Activated gamma-delta T cell treated with anti-CD3 and anti-CD28 coated beads, Interleukin-2, amount 50 U/mL, for 16 hours (primary cell): ENCODE measurements around the gene ZDHHC14.
"Not testable (repeated sequence)": the region's sequence is repeated elsewhere in the genome, so short reads cannot be mapped to it uniquely, and the experiment has no call there.

Source experiments
- DNase-seq: peaks from one replicate; pipeline ENCODE4 v3.0.0-alpha.2; 2020; ENCODE audit warnings: low read depth

ZDHHC14 gene

DNA sequence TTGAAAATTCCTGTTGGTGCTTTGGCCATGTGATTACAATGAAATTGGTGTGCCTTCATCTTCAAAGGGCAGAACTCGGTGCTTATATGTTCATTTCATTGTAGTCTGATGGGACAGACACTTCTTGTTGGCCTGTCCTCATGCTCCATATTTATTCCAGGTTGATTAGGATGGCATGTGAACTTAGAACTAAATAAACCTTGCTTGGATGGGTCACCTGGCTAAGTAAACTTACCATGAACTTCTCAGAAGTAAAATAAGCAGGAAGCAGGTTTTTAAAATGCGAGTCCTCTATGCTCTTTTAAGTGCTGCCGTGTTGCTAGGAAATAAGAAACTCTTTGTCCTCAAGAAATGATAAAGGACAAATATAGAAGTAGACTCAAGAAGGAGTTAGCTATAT, 26.7 kb downstream of the ZDHHC14 start:
- no peak for DNase-seq

DNA sequence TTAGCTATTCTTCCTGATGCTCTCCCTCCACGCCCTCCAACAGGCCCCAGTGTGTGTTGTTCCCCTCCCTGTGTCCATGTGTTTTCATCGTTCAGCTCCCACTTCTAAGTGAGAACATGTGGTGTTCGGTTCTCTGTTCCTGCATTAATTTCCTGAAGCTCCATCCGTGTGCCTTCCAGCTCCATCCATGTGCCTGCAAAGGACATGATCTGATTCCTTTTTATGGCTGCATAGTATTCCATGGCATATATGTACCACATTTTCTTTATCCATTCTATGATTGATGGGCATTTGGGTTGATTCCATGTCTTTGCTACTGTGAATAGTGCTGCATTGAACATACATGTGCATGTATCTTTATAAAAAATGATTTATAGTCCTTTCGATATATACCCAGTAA, 27.4 kb downstream of the ZDHHC14 start:
- not testable (repeated sequence) for DNase-seq

DNA sequence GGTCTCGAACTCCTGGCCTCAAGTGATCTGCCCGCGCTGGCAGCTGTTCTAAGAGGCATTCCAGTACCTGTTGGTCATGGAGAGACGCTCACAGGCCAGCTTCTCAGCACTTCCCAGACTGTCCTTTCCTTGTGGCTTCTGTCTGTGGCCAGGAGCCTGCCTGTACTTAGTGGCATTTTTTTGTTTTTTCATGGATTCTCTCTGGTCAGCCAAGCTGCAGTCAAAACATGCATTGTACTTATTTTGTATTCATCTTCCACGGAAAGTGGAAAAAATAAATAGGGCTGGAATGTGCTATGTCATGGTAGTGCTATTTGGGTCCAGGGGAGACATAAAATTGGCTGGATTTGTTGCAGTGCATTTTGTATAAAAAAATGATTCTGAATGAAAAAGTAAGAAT, 29.1 kb downstream of the ZDHHC14 start:
- no peak for DNase-seq

DNA sequence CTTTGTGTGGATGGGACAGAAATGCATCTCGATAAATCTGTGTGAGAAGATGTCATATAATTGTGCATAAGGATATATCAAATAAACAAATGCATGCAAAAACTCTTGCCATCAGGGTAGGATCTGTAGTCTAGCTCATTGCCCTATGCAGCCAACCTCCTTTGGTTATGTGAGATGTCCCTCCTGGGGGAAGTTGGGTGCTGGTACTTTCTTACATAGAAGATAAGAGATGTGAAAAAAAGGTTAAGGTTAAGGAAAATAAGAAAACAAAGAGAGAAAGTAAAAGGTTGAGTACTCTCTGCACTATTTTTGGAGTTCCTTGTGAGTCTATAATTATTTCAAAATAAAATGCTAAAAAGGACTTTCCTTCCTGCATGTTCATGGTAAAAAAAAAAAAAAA, 30.4 kb downstream of the ZDHHC14 start:
- DNase-seq: no peak

DNA sequence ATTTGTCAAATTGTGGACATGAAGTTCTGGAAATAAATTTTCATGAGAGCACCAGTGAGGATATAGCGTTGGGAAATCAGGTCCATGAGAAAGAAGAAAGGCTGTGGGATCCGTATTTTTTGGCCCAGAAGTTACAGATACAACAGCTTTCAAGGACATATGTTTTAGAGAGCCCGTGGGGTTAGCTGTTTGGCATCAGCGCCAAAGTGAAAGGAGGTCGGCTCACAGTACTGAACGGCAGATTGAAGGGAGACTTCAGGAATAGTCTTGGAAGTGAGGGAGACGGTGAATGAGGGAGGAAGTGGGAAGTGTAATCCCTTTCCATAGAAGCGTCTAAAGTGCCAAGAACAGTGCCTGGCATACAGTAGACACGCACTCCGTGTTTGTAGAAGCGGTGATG, 31.8 kb downstream of the ZDHHC14 start:
- no peak for DNase-seq

DNA sequence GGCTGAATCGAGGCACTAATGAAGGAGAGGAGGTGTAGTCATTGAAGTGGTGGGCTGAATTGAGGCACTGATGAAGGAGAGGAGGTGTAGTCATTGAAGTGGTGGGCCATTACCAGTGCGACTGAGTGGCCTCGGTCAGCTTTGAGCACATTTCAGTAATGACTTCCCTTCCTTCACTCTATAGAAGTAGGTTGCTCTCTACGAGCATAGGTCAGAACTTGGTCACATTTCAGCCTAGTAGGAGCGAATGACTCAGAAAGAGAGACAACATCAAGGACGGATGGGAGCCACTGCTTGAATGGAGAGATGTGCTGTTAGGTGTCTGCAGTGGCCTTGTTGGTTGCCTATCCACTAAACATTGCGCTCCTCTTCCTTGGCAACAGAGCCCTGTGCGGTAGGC, 39.5 kb downstream of the ZDHHC14 start:
- DNase-seq: no peak

DNA sequence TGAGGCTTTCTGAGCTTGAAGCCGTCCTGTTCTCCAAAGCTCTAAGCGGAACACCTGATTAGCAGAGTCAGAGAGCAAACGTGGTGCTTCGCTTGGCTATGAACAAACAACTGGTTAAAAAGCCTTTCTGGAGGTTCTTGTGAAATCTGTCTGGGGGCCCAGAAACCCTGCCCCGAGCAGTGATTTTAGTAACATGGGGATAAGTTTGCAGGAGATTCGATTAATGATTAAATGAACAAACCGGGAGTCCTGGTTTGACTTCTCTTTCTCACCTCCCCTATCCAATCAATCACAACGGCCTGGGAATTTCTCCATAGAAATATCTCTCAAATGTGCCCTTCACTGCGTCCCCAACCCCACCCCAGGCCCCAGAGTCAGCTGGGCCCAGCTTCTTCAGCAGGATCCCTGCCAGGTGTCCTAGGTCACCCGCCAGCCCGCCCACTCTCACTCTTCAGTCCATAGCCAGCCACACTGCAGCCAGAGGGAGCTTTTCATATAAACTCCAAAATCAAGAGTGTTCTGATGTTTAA, 43.6 kb downstream of the ZDHHC14 start:
- no peak for DNase-seq

DNA sequence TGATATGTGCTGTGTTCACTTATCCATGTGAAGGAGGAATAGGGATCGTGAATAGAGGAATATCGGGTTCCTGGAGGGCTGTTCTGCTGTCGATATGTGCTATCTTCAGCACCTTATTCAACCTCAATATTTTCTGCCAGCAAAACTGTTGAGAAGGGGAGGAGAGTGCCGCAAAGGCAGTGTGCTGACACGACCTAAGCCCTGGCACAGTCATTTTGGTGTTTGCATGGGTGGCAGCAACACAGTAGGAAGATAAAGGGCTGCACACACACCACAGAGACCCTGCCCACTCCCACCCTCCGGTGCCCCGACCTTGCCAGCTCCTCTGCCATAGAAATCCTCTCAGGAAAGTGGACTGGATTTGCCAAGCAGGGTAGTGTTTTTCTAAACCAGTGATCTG, 47.0 kb downstream of the ZDHHC14 start:
- no peak for DNase-seq

DNA sequence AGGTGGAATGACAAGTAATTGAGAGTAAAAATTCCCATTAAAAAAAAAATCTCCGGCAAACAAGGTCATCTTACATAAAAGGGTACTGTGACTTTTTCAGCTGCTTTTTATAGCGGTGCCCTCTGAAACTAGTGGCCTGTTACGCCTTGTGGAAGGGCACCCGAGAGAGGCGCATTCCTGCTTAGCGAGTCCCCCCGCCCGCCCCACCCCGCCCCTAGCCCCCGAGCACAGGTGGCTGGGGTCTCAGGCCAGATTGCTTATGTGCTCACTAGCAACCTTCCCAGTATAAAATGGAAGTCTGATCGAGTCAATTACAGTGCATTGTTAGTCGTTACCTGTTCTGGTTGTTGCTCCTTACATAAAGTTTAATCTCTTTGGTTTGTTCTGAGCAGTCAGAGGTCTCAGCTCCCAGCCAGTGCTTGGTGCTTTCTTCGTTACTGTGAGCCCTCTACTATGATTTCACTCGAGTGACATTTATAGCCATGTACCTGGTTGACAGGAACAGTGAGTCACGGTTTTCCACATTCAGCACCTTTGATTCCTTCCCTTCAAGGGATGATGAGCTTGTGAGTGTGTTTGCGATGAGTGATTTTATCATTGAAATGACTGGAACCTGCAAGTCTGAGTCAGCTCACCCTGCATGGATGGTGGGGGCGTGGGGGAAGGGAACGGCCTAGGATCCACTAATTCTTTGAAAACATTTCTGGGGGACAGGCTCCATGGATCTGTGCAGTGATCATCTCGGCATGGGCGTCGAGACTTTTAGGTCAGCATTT, 47.6 kb downstream of the ZDHHC14 start:
- DNase-seq: no peak

DNA sequence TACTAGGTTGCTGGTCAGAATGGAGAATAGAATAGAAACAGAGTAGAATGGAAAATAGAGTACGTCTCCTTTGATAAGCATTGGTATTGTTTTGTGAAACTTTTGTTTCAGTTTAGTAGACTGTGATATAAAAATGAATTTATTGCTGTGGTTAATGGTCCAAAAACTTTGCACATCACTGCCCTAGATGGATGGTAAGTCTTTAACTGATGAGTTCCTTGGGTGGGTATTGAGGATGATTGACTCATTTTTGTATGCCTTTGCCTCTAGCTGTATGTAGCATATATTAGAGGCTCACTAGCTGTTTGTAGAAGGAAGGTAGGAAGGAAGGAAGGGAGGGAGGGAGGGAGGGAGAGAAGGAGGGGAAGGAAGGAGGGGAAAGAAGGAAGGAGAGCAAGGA, 48.3 kb downstream of the ZDHHC14 start:
- no peak for DNase-seq

DNA sequence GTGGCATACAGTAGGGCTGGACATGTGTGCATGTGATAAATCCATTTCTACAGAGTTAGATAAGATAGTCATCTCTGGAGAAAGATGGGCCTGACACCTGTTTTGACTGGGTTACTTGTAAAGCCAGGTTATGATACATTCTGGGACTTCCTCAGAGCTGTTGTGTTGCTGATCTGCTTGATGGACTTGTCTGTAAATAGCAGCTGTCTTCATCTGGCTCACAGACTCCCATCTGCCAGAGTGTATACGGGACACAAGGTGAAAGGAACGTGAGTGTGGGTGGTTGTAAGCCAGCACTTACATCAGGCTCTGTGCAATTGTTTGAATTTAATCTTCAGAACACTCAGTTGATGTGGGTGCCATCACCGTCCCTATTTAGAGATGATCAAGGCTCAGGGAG, 49.8 kb downstream of the ZDHHC14 start:
- no peak for DNase-seq

DNA sequence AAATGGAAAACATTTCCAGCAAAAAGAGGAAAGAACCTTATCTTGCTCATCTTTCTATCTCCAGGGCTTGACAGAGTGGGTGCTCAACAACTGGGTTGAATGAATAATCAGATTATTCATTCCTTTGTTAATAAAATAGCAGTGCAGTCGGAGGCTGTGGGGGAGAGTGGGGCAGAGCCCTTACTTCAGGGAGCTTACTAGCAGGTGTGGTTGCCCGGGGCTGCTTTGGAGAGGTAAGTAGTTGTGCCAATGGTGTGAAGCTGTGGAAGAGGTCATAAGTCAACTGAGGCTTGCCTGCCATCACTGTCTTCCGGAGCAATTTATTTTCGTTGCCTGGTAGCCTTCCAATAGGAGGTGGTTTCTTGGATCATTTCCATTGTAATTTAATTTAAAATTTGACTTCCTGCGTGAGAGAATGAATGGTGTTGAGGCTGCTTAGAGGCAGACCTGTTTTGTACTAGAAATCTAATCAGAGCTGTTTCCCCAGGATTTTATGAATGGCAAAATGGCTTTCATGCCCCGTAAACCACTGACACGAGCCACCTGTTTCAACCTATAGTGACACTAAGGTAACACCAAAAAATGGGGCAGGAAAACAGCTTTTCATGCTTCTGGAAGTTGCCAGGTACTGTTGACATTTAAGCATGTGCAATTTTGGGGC, 51.4 kb downstream of the ZDHHC14 start:
- no peak for DNase-seq

DNA sequence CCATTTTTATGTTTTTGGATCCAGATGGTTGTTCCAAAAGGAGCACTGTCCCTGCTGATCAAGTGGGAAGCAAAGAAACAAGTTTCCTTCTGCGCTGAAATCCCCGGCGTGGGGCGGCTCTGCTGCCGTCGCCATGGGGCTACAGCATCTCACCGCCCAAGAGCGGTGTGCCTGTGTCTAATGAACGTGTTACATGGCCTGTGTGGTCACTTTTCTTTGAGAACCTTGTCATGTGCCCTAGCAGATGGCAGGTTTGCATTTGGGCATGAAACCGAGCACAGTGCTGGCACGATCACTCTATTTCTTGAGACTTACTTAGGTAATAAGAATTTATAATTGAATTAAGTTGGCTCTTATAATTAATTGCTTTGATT, 51.9 kb downstream of the ZDHHC14 start:
- DNase-seq: no peak

DNA sequence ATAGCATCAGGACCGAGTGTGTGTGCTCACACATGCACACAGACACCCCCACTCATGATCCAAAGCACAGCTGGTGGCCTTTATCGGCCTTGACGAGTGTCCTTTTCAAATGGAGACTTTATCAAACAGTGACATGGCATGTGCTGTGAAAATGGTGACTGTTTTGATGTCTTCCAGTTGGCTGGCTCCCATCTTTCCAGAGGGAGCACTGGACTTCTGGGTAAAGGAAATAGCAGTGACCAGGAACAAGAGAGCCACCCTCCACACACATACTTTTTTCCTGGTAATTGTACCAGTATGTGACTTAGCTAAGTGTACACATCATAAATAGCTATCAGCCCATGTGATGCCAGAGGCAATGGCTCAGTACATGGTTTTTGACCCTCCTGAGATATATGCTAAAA, 52.7 kb downstream of the ZDHHC14 start:
- DNase-seq: no peak

DNA sequence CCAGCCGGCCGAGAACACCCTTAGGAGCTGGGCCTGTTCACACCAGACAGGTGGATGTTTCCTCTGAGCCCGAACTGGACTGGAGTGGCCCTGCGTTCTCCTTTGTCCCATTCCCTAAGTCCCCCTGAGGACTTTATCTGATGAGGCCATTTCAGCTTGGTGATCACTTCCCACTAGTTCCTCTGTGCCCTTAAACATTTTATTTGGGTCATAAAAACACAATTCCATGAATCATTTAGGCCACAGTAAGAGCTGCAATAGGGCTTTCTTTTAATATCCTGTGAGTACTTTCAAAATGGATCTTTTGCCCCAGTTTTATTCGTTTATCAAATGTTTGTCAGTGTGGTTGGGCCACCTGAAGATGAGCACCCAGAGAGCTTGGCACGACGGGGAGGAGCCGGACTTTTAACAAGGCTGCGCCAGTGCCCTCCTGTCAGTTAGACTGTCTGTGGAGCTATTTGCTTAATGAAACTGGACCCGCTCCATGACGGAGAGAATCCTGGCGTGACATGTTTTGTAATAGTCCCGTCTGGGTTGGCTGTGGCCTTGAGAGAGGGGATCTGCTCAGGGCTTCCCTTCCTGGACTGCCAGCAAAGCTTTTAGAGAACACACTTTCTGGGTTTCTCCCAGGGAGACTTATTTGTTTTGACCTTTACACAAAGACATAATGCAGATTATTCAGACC, 53.5 kb downstream of the ZDHHC14 start:
- DNase-seq: no peak

DNA sequence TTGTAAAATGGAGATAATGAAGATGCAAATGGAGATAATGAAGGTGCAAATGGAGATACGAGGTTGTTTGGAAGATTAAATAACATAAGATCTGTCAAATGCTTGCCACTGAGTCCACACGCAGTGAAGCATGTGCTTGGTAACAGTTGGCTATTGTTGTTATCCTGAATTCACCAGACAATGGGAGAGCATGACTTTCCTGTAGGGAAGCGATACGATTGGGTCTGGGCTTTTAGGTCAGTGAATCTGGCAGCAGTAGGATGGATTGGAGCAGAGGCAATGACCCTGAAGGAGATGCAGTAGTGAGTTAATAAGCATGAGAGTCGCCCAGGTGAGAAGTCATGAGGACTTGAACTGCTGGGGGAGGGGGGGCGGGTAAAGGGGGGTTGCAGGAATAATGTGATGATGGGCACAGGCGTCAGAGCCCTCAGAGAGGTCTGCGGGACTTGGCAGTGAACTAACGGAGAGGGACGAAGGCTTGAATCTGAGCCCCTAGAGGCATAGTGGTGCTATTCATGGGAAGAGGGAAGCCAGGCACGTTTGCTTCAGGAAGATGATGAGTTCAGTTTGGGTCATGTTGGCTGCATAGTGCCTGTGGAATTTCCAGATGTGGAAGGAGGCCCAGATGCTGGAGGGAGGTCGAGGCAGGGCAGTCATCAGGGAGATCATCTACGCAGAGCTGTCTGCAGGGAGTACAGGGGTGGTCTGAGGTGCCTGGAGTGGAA, 55.4 kb downstream of the ZDHHC14 start:
- no peak for DNase-seq

DNA sequence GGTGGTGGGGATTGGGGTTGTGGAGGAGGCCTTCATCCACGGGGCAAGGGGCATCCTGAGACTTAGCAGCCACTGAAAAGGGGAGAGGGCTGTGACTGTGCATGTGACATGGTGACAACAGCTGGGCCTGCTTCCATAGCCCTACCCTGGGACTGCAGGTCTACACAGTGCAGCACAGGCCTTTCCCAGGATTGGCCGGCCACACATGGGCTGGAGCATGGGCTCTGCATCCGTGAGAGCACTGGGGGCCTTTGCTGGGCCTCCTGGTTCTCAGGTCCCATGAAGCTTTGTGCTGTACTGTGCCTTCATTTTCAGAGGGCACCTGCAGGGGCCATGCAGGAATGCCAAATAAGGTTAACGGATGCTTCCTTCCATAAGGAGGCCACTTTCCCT, 56.0 kb downstream of the ZDHHC14 start:
- DNase-seq: no peak

DNA sequence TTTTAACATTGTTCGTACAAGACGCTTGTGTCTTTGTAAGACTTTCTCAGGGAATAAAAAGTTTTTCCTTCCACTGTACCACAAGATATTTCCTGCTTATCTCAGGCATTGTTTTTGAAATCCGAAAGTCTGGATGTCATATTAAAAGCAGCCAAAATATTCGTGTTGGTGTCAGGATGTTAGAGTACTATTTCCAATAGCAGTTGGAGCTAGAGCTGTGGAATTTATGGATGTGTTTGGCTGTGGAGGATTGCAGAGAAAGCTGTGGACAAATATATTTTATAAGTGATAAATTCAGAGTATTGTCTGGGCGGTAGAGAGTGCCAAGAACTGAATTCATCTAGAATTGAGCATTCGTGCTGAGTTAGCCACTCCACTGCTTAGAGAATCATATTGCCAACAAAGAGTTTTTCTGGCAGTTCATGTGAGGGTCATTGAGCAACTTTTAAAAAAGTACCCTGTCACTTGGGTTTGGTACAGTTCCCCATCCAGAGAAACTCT, 57.7 kb downstream of the ZDHHC14 start:
- no peak for DNase-seq

DNA sequence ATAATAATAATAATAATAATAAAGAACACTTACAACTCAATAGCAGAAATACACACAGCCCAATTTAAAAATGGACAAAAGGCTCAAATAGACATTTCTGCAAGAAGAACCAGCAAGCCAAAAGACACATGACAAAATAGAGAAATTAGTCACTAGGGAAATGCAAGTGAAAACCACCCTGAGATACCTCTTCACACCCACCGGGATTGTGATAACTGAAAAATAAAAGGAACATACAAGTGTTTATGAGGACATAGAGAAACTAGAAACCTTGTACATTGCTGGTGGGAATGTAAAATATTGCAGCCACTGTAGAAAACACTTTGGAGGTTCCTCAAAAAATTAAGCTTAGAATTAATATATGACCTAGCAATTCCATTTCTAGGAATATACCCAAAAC, 59.2 kb downstream of the ZDHHC14 start:
- DNase-seq: no peak

DNA sequence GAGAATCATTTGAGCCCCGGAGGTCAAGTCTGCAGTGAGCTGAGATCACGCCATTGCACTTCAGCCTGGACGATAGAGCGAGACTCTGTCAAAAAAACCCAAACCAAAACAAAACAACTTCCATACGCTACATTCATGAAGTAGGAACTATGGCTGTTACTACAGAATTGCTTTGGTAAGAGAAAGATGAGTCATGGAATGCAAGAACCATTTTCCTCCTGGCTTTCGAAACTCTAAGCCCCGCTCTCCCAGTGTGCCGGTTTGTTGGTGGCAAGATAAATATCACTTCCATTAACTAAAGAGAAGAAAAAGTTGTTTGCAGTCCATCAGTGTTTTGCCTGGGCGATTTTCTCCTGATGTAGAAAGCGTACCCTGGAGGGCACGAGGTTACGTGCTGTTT, 61.3 kb downstream of the ZDHHC14 start:
- no peak for DNase-seq

DNA sequence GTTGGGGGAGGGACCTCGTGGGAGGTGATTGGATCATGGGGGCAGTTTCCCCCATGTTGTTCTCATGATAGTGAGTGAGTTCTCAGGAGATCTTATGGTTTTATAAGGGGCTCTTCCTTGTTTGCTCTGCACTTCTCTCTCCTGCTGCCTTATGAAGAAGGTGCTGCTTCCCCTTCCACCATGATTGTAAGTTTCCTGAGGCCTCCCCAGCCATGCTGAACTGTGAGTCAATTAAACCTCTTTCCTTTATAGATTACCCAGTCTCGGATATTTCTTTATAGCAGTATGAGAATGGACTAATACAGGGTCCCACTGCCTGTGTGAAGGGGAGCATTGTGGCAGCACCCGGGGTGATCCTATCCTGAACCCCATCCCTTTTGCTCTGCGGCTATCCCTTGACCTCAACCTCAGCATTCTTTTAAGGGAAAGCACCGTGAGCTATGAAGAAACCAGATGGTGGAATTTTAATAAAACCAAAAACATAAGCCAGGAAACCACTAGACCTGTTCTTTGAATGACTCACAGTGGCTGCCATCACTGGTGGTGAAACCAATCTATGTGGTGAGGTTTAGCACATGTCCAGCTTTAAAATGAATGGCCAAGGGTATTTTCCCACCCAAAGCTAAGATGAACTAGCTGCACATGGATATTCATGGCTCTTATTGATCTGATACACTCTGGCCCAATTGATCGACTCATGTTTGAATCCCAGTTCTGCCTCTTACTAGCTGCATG, 62.2 kb downstream of the ZDHHC14 start:
- DNase-seq: no peak
